Measurements from ENCODE around the gene SPRYD4.

SPRYD4 gene

GRCh38 chr12:56457817-56458216 is 10.6 kb upstream of the SPRYD4 start:
- TF ChIP-seq, protein P1, sequence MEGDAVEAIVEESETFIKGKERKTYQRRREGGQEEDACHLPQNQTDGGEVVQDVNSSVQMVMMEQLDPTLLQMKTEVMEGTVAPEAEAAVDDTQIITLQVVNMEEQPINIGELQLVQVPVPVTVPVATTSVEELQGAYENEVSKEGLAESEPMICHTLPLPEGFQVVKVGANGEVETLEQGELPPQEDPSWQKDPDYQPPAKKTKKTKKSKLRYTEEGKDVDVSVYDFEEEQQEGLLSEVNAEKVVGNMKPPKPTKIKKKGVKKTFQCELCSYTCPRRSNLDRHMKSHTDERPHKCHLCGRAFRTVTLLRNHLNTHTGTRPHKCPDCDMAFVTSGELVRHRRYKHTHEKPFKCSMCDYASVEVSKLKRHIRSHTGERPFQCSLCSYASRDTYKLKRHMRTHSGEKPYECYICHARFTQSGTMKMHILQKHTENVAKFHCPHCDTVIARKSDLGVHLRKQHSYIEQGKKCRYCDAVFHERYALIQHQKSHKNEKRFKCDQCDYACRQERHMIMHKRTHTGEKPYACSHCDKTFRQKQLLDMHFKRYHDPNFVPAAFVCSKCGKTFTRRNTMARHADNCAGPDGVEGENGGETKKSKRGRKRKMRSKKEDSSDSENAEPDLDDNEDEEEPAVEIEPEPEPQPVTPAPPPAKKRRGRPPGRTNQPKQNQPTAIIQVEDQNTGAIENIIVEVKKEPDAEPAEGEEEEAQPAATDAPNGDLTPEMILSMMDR (IDR thresholded peaks at IDR 0.05): no peak
- Histone ChIP-seq H3K27ac (no peak overlapping the region), H3K4me3 (no peak overlapping the region)
- DNase-seq (ENCODE audit: low spot score): no peak

GRCh38 chr12:56461235-56462159 is 6.9 kb upstream of the SPRYD4 start:
- DNase-seq (ENCODE audit: low spot score): no peak
- Histone ChIP-seq H3K4me3 (no peak overlapping the region), H3K27ac (no peak overlapping the region)
- TF ChIP-seq, protein P1 (IDR thresholded peaks at IDR 0.05): no peak

DNA sequence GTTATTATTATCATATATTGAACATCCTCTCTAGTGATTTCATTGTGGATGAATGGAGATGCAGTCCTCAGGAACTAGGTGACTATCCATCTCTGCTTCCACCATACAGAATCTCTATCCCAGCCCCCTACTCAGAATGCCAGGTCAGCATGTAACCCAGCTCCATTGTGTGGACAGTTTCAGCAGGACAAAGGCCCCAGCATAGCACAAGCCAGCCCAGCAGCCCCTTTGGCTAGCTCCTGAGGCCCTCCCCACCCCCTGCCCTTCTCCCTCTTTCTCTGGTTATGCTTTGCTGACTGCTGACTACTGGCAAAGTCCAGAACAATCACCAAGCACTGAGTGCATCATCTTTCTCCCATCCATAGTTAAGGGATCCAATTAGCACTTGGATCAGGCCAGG is 5.8 kb upstream of the SPRYD4 start:
- H3K27ac ChIP-seq: no peak overlapping the region
- H3K4me3 ChIP-seq: no peak overlapping the region
- DNase-seq (ENCODE audit: low spot score): no peak
- TF ChIP-seq, protein P1 (IDR thresholded peaks at IDR 0.05): no peak

DNA sequence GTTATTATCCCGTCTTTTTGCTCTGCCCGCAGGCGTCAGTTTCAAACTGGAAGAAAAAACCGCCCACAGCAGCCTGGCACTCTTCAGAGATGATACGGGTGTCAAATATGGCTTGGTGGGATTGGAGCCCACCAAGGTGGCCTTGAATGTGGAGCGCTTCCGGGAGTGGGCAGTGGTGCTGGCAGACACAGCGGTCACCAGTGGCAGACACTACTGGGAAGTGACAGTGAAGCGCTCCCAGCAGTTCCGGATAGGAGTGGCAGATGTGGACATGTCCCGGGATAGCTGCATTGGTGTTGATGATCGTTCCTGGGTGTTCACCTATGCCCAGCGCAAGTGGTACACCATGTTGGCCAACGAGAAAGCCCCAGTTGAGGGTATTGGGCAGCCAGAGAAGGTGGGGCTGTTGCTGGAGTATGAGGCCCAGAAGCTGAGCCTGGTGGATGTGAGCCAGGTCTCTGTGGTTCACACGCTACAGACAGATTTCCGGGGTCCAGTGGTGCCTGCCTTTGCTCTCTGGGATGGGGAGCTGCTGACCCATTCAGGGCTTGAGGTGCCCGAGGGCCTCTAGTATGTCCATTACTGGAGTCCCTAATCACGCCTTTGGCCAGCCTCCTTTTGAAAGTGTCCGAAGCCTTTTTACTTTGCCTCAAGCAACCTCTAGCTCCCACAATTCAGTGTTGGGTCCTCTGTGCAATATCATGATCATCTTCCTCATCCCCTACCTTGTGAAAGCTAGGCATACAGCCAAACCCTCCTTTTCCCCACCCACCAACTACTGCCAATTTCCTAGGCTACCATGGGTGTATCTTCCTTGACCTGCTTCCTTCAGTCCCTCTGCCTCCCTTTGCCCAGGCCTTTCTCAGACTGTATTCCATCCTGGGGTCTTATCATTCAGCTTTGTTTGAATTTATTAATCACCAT is 891 bp downstream of the SPRYD4 start:
- peak overlapping the region; percentile 73 for H3K27ac ChIP-seq
- TF ChIP-seq, protein P1 (IDR thresholded peaks at IDR 0.05): no peak
- no peak for DNase-seq (ENCODE audit: low spot score)
- H3K4me3 ChIP-seq: peak overlapping the region; percentile 70

DNA sequence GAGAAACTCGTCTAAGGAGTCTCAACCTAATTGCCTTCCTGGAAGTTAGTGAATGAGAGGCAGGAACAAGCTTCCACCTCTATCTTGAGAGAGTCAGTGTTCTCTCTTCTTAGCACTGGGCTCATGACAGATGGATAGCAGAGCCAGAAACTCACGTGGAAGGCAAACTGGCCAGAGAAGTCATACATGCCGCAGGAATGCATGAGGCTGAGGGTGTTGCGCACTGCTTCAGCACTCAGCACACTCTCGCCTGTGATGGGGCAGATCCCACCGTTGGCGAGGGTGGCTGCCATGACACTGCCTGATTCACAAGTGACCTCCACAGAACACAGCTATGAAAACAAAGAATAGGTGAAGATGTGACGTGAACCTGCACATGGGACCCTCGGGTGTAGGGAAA is 6.0 kb downstream of the SPRYD4 start:
- no peak overlapping the region for H3K4me3 ChIP-seq
- TF ChIP-seq, protein P1 (IDR thresholded peaks at IDR 0.05): no peak
- H3K27ac ChIP-seq: no peak overlapping the region
- no peak for DNase-seq (ENCODE audit: low spot score)

DNA sequence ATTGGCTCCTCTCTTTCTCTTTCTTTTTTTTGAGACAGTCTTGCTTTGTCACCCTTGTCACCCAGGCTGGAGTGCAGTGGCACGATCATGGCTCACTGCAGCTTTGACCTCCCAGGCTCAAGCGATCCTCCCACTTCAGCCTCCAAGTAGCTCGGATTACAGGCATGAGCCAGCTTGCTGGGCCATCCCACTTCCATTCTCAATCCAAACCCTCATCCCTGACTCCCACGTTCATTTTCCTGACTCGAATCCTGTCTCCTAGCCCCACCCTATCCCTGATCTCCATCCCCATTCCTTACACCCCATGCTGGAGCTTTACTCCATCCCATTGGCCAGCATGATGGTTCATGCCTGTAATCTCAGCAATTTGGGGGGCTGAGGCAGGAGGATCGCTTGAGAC is 7.8 kb downstream of the SPRYD4 start:
- no peak overlapping the region for H3K27ac ChIP-seq
- no peak overlapping the region for H3K4me3 ChIP-seq
- DNase-seq (ENCODE audit: low spot score): no peak
- TF ChIP-seq, protein P1 (IDR thresholded peaks at IDR 0.05): no peak

Measured in coronary artery (tissue), 2 donors.